Activated T-helper 17 cell treated with anti-CD3 and anti-CD28 coated beads, Interleukin-2, amount 50 U/mL, for 72 hours (primary cell): ENCODE results near the gene NOL3. TPM values are rescaled to one million over a fixed set of nuclear protein-coding genes. Genes with fewer than 3 reads are reported as not detected.

Source experiments
- ATAC-seq: fragments of 150-1000 bp; cut with Tn5 transposase; replicated peaks from 2 replicates; pipeline ENCODE4 v1.10.0; 2021; ENCODE audit warnings: mild to moderate bottlenecking, moderate library complexity
- H3K27ac Mint-ChIP-seq: one replicate; pipeline ENCODE4 v1.8.0; 2022; ENCODE audit warnings: mixed read lengths
- H3K27me3 Mint-ChIP-seq: one replicate; pipeline ENCODE4 v1.8.0; 2022; ENCODE audit warnings: mixed read lengths
- H3K36me3 Mint-ChIP-seq: one replicate; pipeline ENCODE4 v1.8.0; 2022; ENCODE audit warnings: low read depth, mild to moderate bottlenecking, mixed read lengths
- H3K4me1 Mint-ChIP-seq: one replicate; pipeline ENCODE4 v1.8.0; 2022; ENCODE audit warnings: mixed read lengths
- H3K4me3 Mint-ChIP-seq: one replicate; pipeline ENCODE4 v1.8.0; 2022; ENCODE audit warnings: mild to moderate bottlenecking, mixed read lengths
- H3K9me3 Mint-ChIP-seq: one replicate; pipeline ENCODE4 v1.8.0; 2022; ENCODE audit warnings: mixed read lengths
- total RNA-seq, 2 donors: library from RNA; stranded (reverse); gene quantifications; one replicate each; pipeline ENCODE4 v1.2.3, GENCODE V29; 2022

NOL3 gene
- total RNA-seq, 2 donors from 2014 or later, result 30.0 to 194 TPM

GRCh38 chr16:67149276-67150046, 20.9 kb upstream of the NOL3 start:
- Mint-ChIP-seq H3K36me3 (peaks cover 56% of the 10 kb centered on the region), H3K27me3 (no peaks in the 10 kb centered on the region), H3K4me3 (peak overlapping the region; percentile 62), H3K9me3 (no peaks in the 10 kb centered on the region), H3K4me1 (peaks cover 13% of the 10 kb centered on the region), H3K27ac (peak overlapping the region; percentile 58)
- no peak for ATAC-seq

GRCh38 chr16:67150047-67150832, 20.1 kb upstream of the NOL3 start:
- H3K4me1 Mint-ChIP-seq, result peaks cover 13% of the 10 kb centered on the region
- no peaks in the 10 kb centered on the region for H3K9me3 Mint-ChIP-seq
- peak; percentile 82 for ATAC-seq
- no peak overlapping the region for H3K27ac Mint-ChIP-seq
- peak overlapping the region; percentile 77 for H3K4me3 Mint-ChIP-seq
- H3K27me3 Mint-ChIP-seq, result no peaks in the 10 kb centered on the region
- H3K36me3 Mint-ChIP-seq, result peaks cover 48% of the 10 kb centered on the region

GRCh38 chr16:67150833-67151396, 19.4 kb upstream of the NOL3 start, which contains the start of gene B3GNT9:
B3GNT9 (minus strand) TSS chr16:67150998; CDS start chr16:67150485, 513 bp downstream.
- Mint-ChIP-seq H3K9me3 (no peaks in the 10 kb centered on the region), H3K36me3 (peaks cover 43% of the 10 kb centered on the region), H3K4me1 (peaks cover 15% of the 10 kb centered on the region), H3K27me3 (no peaks in the 10 kb centered on the region), H3K4me3 (peak within 1 kb of the TSS; percentile 77), H3K27ac (peak within 1 kb of the TSS; percentile 75)
- peak; percentile 66 for ATAC-seq

- H3K4me3 Mint-ChIP-seq, result peak overlapping the region; percentile 77
- H3K9me3 Mint-ChIP-seq, result no peaks in the 10 kb centered on the region
- H3K4me1 Mint-ChIP-seq, result peaks cover 21% of the 10 kb centered on the region
- H3K27me3 Mint-ChIP-seq, result no peaks in the 10 kb centered on the region
- ATAC-seq, result no peak
- H3K27ac Mint-ChIP-seq, result peak overlapping the region; percentile 75
- peaks cover 40% of the 10 kb centered on the region for H3K36me3 Mint-ChIP-seq
Measured at GRCh38 chr16:67151431-67152097, 18.8 kb upstream of the NOL3 start.

- no peak overlapping the region for H3K27ac Mint-ChIP-seq
- peak overlapping the region; percentile 94 for H3K4me3 Mint-ChIP-seq
- peaks cover 38% of the 10 kb centered on the region for H3K4me1 Mint-ChIP-seq
- peaks cover 39% of the 10 kb centered on the region for H3K36me3 Mint-ChIP-seq
- no peaks in the 10 kb centered on the region for H3K27me3 Mint-ChIP-seq
- no peak for ATAC-seq
- no peaks in the 10 kb centered on the region for H3K9me3 Mint-ChIP-seq
Measured at GRCh38 chr16:67154578-67155294, 15.6 kb upstream of the NOL3 start.

- H3K9me3 Mint-ChIP-seq, result no peaks in the 10 kb centered on the region
- peak; percentile 35 for ATAC-seq
- H3K4me1 Mint-ChIP-seq, result peaks cover 38% of the 10 kb centered on the region
- no peak overlapping the region for H3K27ac Mint-ChIP-seq
- H3K27me3 Mint-ChIP-seq, result no peaks in the 10 kb centered on the region
- H3K36me3 Mint-ChIP-seq, result peaks cover 46% of the 10 kb centered on the region
- H3K4me3 Mint-ChIP-seq, result peak overlapping the region; percentile 94
Measured at GRCh38 chr16:67155295-67156142, 14.8 kb upstream of the NOL3 start.

GRCh38 chr16:67156143-67156844, 14.0 kb upstream of the NOL3 start:
- H3K27ac Mint-ChIP-seq, result no peak overlapping the region
- H3K9me3 Mint-ChIP-seq, result no peaks in the 10 kb centered on the region
- ATAC-seq, result no peak
- peaks cover 38% of the 10 kb centered on the region for H3K4me1 Mint-ChIP-seq
- H3K27me3 Mint-ChIP-seq, result no peaks in the 10 kb centered on the region
- peak overlapping the region; percentile 94 for H3K4me3 Mint-ChIP-seq
- peaks cover 53% of the 10 kb centered on the region for H3K36me3 Mint-ChIP-seq

- peaks cover 38% of the 10 kb centered on the region for H3K4me1 Mint-ChIP-seq
- no peaks in the 10 kb centered on the region for H3K27me3 Mint-ChIP-seq
- H3K4me3 Mint-ChIP-seq, result peak overlapping the region; percentile 94
- no peak for ATAC-seq
- peaks cover 63% of the 10 kb centered on the region for H3K36me3 Mint-ChIP-seq
- H3K27ac Mint-ChIP-seq, result peak overlapping the region; percentile 92
- no peaks in the 10 kb centered on the region for H3K9me3 Mint-ChIP-seq
Measured at GRCh38 chr16:67157106-67157748, 13.1 kb upstream of the NOL3 start.

GRCh38 chr16:67157892-67158635, 12.3 kb upstream of the NOL3 start:
- Mint-ChIP-seq H3K4me3 (peak overlapping the region; percentile 94), H3K9me3 (no peaks in the 10 kb centered on the region), H3K27ac (peak overlapping the region; percentile 92), H3K36me3 (peaks cover 71% of the 10 kb centered on the region), H3K27me3 (peaks cover 3% of the 10 kb centered on the region), H3K4me1 (peaks cover 33% of the 10 kb centered on the region)
- no peak for ATAC-seq

- Mint-ChIP-seq H3K27me3 (peaks cover 3% of the 10 kb centered on the region), H3K4me3 (peak overlapping the region; percentile 94), H3K9me3 (no peaks in the 10 kb centered on the region), H3K36me3 (peaks cover 70% of the 10 kb centered on the region), H3K27ac (peak overlapping the region; percentile 92), H3K4me1 (peaks cover 29% of the 10 kb centered on the region)
- peak; percentile 63 for ATAC-seq
Measured at GRCh38 chr16:67158637-67159600, 11.4 kb upstream of the NOL3 start.

GRCh38 chr16:67161595-67162058, 8.7 kb upstream of the NOL3 start:
- Mint-ChIP-seq H3K4me3 (peak overlapping the region; percentile 94), H3K36me3 (peaks cover 80% of the 10 kb centered on the region), H3K27ac (no peak overlapping the region), H3K4me1 (peaks cover 23% of the 10 kb centered on the region), H3K27me3 (peaks cover 10% of the 10 kb centered on the region), H3K9me3 (no peaks in the 10 kb centered on the region)
- no peak for ATAC-seq
